HG03135 (cell line): Measurements from ENCODE around the gene NACA2.
"Not testable (repeated sequence)": the region's sequence is repeated elsewhere in the genome, so short reads cannot be mapped to it uniquely, and the experiment has no call there.

Experiments used
- ATAC-seq: cut with Tn5 transposase; IDR thresholded peaks from one replicate; pipeline ENCODE4 v1.9.1; 2021; ENCODE audit warnings: mild to moderate bottlenecking, moderate library complexity; ENCODE audit not compliant: unreplicated experiment

Gene NACA2

GRCh38 chr17:61579347-61579746 lies 11.7 kb downstream of the NACA2 start:
- no peak for ATAC-seq

- ATAC-seq, result no peak
Observed at GRCh38 chr17:61578645-61579044, 12.4 kb downstream of the NACA2 start.

- ATAC-seq, result no peak
Observed at GRCh38 chr17:61575983-61576382, 15.0 kb downstream of the NACA2 start.

- ATAC-seq, result no peak
Observed at GRCh38 chr17:61575352-61575975, 15.6 kb downstream of the NACA2 start.

GRCh38 chr17:61574542-61575351 lies 16.3 kb downstream of the NACA2 start:
- no peak for ATAC-seq

- ATAC-seq, result not testable (repeated sequence)
Observed at GRCh38 chr17:61572547-61572946, 18.5 kb downstream of the NACA2 start.

GRCh38 chr17:61571624-61572023 lies 19.4 kb downstream of the NACA2 start:
- ATAC-seq, result no peak

GRCh38 chr17:61570118-61570517 lies 20.9 kb downstream of the NACA2 start:
- ATAC-seq, result no peak

- not testable (repeated sequence) for ATAC-seq
Observed at GRCh38 chr17:61569525-61569924, 21.5 kb downstream of the NACA2 start.

- ATAC-seq, result no peak
Observed at GRCh38 chr17:61568219-61569072, 22.6 kb downstream of the NACA2 start.

GRCh38 chr17:61567045-61567802 lies 23.8 kb downstream of the NACA2 start:
- ATAC-seq, result no peak

- not testable (repeated sequence) for ATAC-seq
Observed at GRCh38 chr17:61566448-61566847, 24.6 kb downstream of the NACA2 start.

GRCh38 chr17:61565850-61566249 lies 25.2 kb downstream of the NACA2 start:
- not testable (repeated sequence) for ATAC-seq

- ATAC-seq, result no peak
Observed at GRCh38 chr17:61565213-61565612, 25.8 kb downstream of the NACA2 start.

GRCh38 chr17:61562287-61562686 lies 28.7 kb downstream of the NACA2 start:
- no peak for ATAC-seq

GRCh38 chr17:61561354-61561753 lies 29.7 kb downstream of the NACA2 start:
- ATAC-seq, result no peak

GRCh38 chr17:61560071-61560470 lies 30.9 kb downstream of the NACA2 start:
- ATAC-seq, result no peak

- no peak for ATAC-seq
Observed at GRCh38 chr17:61556224-61557188, 34.5 kb downstream of the NACA2 start.

- no peak for ATAC-seq
Observed at GRCh38 chr17:61555127-61555566, 35.9 kb downstream of the NACA2 start.
